Measurements from ENCODE around the gene TMEM236. TPM values are rescaled to one million over a fixed set of nuclear protein-coding genes. Genes with fewer than 3 reads are reported as not detected.
"Not testable (repeated sequence)": the region's sequence is repeated elsewhere in the genome, so short reads cannot be mapped to it uniquely, and the experiment has no call there.

The TMEM236 gene
- total RNA-seq, 1 experiment from 2014 or later, result 0.07 TPM

DNA sequence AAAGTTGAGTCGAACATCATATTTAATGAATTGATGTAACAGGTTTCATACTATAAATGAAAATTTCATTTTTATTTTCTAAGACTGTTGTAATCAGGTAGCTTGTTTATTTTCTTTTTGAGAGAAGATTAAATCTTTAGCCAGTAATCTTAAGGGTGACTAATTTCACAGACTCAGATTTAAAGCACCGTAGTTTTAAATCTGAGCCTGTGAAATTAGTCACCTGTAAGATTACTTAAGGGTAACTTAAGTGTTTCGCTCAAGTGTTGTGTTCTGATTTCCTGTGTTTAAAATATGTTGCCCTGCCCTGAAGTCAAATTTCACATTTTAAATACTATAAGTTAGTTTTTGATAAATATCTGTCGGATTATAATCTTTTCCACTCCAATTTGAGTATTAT lies 35.8 kb upstream of the TMEM236 start (continued):
- TF ChIP-seq EZH2phosphoT487 (IDR thresholded peaks at IDR 0.05; ENCODE audit: borderline replicate concordance) (no peak), EZH2 (IDR thresholded peaks at IDR 0.05) (no peak), ZNF274 (IDR thresholded peaks at IDR 0.05; ENCODE audit: low read depth, low read length) (no peak), ZFX (IDR thresholded peaks at IDR 0.05) (no peak), FOSL1 (IDR thresholded peaks at IDR 0.05; ENCODE audit: low read depth) (no peak), POLR2AphosphoS5 (IDR thresholded peaks at IDR 0.05; ENCODE audit: low read depth, low read length) (no peak), ELF1 (IDR thresholded peaks at IDR 0.05; ENCODE audit: borderline replicate concordance, low read depth) (no peak), YY1 (IDR thresholded peaks at IDR 0.05; ENCODE audit: extremely low read depth, insufficient replicate concordance, low read depth, low read length) (no peak)
- TF ChIP-seq, protein P1, sequence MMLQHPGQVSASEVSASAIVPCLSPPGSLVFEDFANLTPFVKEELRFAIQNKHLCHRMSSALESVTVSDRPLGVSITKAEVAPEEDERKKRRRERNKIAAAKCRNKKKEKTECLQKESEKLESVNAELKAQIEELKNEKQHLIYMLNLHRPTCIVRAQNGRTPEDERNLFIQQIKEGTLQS (IDR thresholded peaks at IDR 0.05), result no peak

DNA sequence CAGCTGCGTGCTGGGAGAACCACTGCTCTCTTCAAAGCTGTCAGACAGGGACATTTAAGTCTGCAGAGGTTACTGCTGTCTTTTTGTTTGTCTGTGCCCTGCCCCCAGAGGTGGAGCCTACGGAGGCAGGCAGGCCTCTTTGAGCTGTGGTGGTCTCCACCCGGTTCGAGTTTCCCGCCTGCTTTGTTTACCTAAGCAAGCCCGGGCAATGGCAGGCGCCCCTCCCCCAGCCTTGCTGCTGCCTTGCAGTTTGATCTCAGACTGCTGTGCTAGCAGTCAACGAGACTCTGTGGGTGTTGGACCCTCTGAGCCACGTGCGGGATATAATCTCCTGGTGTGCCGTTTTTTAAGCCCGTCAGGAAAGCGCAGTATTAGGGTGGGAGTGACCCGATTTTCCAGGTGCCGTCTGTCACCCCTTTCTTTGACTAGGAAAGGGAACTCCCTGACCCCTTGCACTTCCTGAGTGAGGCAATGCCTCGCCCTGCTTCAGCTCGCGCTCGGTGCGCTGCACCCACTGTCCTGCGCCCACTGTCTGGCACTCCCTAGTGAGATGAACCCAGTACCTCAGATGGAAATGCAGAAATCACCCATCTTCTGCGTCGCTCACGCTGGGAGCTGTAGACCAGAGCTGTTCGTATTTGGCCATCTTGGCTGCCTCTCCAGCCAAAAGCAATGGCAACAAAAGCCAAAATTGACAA lies 29.5 kb upstream of the TMEM236 start:
- POLR2A ChIA-PET; H4K20me1 ChIP-seq (ENCODE audit: insufficient read depth); H3K9ac ChIP-seq (ENCODE audit: low read length); DNase-seq (ENCODE audit: low read depth, low spot score); ATAC-seq; H3K4me1 ChIP-seq (ENCODE audit: control insufficient read depth in 1 of 2, insufficient read depth in 2 of 2, low read length in 2 of 2); BruUV-seq (replicated peaks); CTCF ChIA-PET; intact Hi-C loops (cut with micrococcal nuclease); H3K4me3 ChIP-seq (replicated peaks in 1 of 2; ENCODE audit: low read depth in 1 of 2, low read length in 2 of 2); H3K36me3 ChIP-seq (ENCODE audit: control insufficient read depth in 1 of 2, insufficient read depth in 2 of 2, low read length in 2 of 2); H3K4me2 ChIP-seq (ENCODE audit: low read length); H2AFZ ChIP-seq (ENCODE audit: low read depth, low read length, poor library complexity, severe bottlenecking); H3K79me2 ChIP-seq (ENCODE audit: insufficient read depth, low read length); H3K9me3 ChIP-seq (ENCODE audit: control insufficient read depth in 1 of 2, insufficient read depth in 1 of 2, low read depth in 1 of 2, low read length in 2 of 2); H3K9me2 ChIP-seq (ENCODE audit: insufficient read depth); H3K27ac ChIP-seq (ENCODE audit: low read depth, low read length); H3K27me3 ChIP-seq (ENCODE audit: insufficient read depth, low read length); RAD21 ChIA-PET (ENCODE audit: low non-redundant PET in 1 of 2, low total read pairs in 2 of 2, uncharacterized antibody in 2 of 2, unreplicated experiment in 2 of 2): not testable (repeated sequence)

All from HCT116 (cell line).